Activated B cell treated with CpG ODN at 0.5 μM for 24 hours (primary cell): ENCODE results near the gene ENO2. TPM values are rescaled to one million over a fixed set of nuclear protein-coding genes. Genes with fewer than 3 reads are reported as not detected.
"Not testable (repeated sequence)": the region's sequence is repeated elsewhere in the genome, so short reads cannot be mapped to it uniquely, and the experiment has no call there.

Experiments
- ATAC-seq: fragments of 200-7000 bp; cut with Tn5 transposase; one replicate; pipeline ENCODE4 v1.10.0; 2021; ENCODE audit warnings: low read depth, mild to moderate bottlenecking, moderate library complexity
- CTCF ChIA-PET: fragments of 350-600 bp; sonication (Branson Sonifier 250); formaldehyde crosslinking; loops from one replicate; lab custom pipeline; 2021; ENCODE audit warnings: antibody characterized with exemption; lab: Charles Lee
- POLR2A ChIA-PET: fragments of 350-600 bp; sonication (Branson Sonifier 250); formaldehyde crosslinking; loops from one replicate; lab custom pipeline; 2021; ENCODE audit warnings: antibody characterized with exemption; lab: Charles Lee
- DNase-seq: peaks from one replicate; pipeline ENCODE4 v3.0.0; 2022
- H3K27ac Mint-ChIP-seq: one replicate; pipeline ENCODE4 v1.8.0; 2020; ENCODE audit warnings: mixed read lengths
- H3K27me3 Mint-ChIP-seq: one replicate; pipeline ENCODE4 v1.8.0; 2021; ENCODE audit warnings: mixed read lengths
- H3K36me3 Mint-ChIP-seq: one replicate; pipeline ENCODE4 v1.8.0; 2021; ENCODE audit warnings: low read depth, mixed read lengths
- H3K4me1 Mint-ChIP-seq: one replicate; pipeline ENCODE4 v1.8.0; 2021; ENCODE audit warnings: mixed read lengths
- H3K4me3 Mint-ChIP-seq: one replicate; pipeline ENCODE4 v1.8.0; 2020; ENCODE audit warnings: mild to moderate bottlenecking, mixed read lengths
- H3K9me3 Mint-ChIP-seq: one replicate; pipeline ENCODE4 v1.8.0; 2020; ENCODE audit warnings: mixed read lengths
- CTCF ChIP-seq: fragments of 200-600 bp; IDR thresholded peaks from one replicate; pipeline ENCODE4 v1.8.0; 2022; ENCODE audit warnings: antibody characterized with exemption, mild to moderate bottlenecking
- intact Hi-C: fragments of 100-400 bp; cut with micrococcal nuclease; formaldehyde crosslinking; loops from one replicate; pipeline ENCODE4 v1.15.1; 2024
- total RNA-seq: library from RNA; stranded (reverse); gene quantifications from 2 replicates; pipeline ENCODE4 v1.2.3, GENCODE V29; 2022

Gene ENO2
- total RNA-seq, 1 donor from 2014 or later = 31.0 TPM

GRCh38 chr12:6867413-6868210, 46.8 kb upstream of the ENO2 start, which contains the start of gene TPI1:
Gene TPI1 (plus strand): TSS chr12:6867531. CDS start chr12:6867567, 36 bp downstream.
- Mint-ChIP-seq H3K27ac (peak within 1 kb of the TSS; percentile 84), H3K9me3 (no peaks in the 10 kb centered on the region), H3K27me3 (no peaks in the 10 kb centered on the region), H3K4me1 (peaks cover 51% of the 10 kb centered on the region), H3K36me3 (peaks cover 66% of the 10 kb centered on the region), H3K4me3 (peak within 1 kb of the TSS; percentile 89)
- peak; percentile 65 for DNase-seq
- POLR2A ChIA-PET = interaction anchor here (0.6 to 11.1 kb wide), 22 partner anchors 9 to 424 kb away, joined by 3 to 190 read pairs (median 3); partner anchors contain the start of genes C12orf57, CDCA3, COPS7A and EMG1
- no peak for TF ChIP-seq CTCF
- ATAC-seq = peak; percentile 78
- CTCF ChIA-PET = interaction anchor here (0.6 to 3.4 kb wide), 6 partner anchors 15 to 241 kb away, joined by 4 to 34 read pairs (median 8); partner anchors contain the start of genes C1RL, CDCA3, MLF2 and USP5
- intact Hi-C loops = loop anchor here (1.0 to 2.0 kb wide), 3 partner anchors 15 to 771 kb away; partner anchors contain the start of genes LPCAT3 and USP5

- TF ChIP-seq CTCF = no peak
- Mint-ChIP-seq H3K4me3 (peak overlapping the region; percentile 88), H3K27ac (peak overlapping the region; percentile 75), H3K9me3 (no peaks in the 10 kb centered on the region), H3K4me1 (peaks cover 51% of the 10 kb centered on the region), H3K36me3 (peaks cover 62% of the 10 kb centered on the region), H3K27me3 (no peaks in the 10 kb centered on the region)
- POLR2A ChIA-PET = interaction anchor here (0.6 to 11.1 kb wide), 19 partner anchors 10 to 375 kb away, joined by 3 to 190 read pairs (median 7); partner anchors contain the start of genes C12orf57, CDCA3, COPS7A and EMG1
- CTCF ChIA-PET = interaction anchor here (0.6 to 3.4 kb wide), 20 partner anchors 10 to 275 kb away, joined by 3 to 34 read pairs (median 6); partner anchors contain the start of genes C12orf57, C1RL, CDCA3 and MLF2
- no peak for ATAC-seq
- no peak for DNase-seq
- intact Hi-C loops = loop anchor here (1.0 kb wide), 6 partner anchors 70 to 245 kb away; partner anchors contain the start of genes C12orf57, C1R and C1RL
Measured at GRCh38 chr12:6868211-6869048, 46.0 kb upstream of the ENO2 start.

- no peak for ATAC-seq
- no peaks in the 10 kb centered on the region for H3K9me3 Mint-ChIP-seq
- peak; percentile 71 for DNase-seq
- ChIA-PET CTCF (interaction anchor here (0.5 to 3.4 kb wide), 33 partner anchors 10 to 275 kb away, joined by 3 to 34 read pairs (median 4); partner anchors contain the start of genes C12orf57, C1RL, CDCA3 and ENO2), POLR2A (interaction anchor here (0.7 to 11.1 kb wide), 15 partner anchors 16 to 243 kb away, joined by 3 to 190 read pairs (median 6); partner anchors contain the start of genes C12orf57, CDCA3, COPS7A and EMG1)
- H3K27me3 Mint-ChIP-seq = no peaks in the 10 kb centered on the region
- peak overlapping the region; percentile 75 for H3K27ac Mint-ChIP-seq
- intact Hi-C loops = loop anchor here (1.0 kb wide), 6 partner anchors 69 to 244 kb away; partner anchors contain the start of genes C12orf57, C1R and C1RL
- H3K4me1 Mint-ChIP-seq = peaks cover 54% of the 10 kb centered on the region
- H3K36me3 Mint-ChIP-seq = peaks cover 53% of the 10 kb centered on the region
- TF ChIP-seq CTCF = peak; percentile 75
- H3K4me3 Mint-ChIP-seq = peak overlapping the region; percentile 88
Measured at GRCh38 chr12:6869049-6870021, 45.0 kb upstream of the ENO2 start.

GRCh38 chr12:6870304-6870703, 44.1 kb upstream of the ENO2 start:
- intact Hi-C loops = not testable (repeated sequence)
- CTCF ChIA-PET = interaction anchor here (1.0 to 2.7 kb wide), 9 partner anchors 21 to 238 kb away, joined by 3 to 23 read pairs (median 4); partner anchors contain the start of genes C12orf57, C1RL, PTPN6 and RNU7-1

More at GRCh38 chr12:6870304-6870703, 44.1 kb upstream of the ENO2 start:
- H3K4me3 Mint-ChIP-seq, H3K9me3 Mint-ChIP-seq, H3K27ac Mint-ChIP-seq, H3K27me3 Mint-ChIP-seq, DNase-seq, ATAC-seq: not testable (repeated sequence)
- Mint-ChIP-seq H3K4me1 (peaks cover 54% of the 10 kb centered on the region), H3K36me3 (peaks cover 44% of the 10 kb centered on the region)
- POLR2A ChIA-PET = interaction anchor here (0.8 to 11.1 kb wide), 3 partner anchors 17 to 68 kb away, joined by 5 to 190 read pairs (median 10); partner anchors contain the start of genes CDCA3 and USP5
